Fibroblast of lung (primary cell): ENCODE data around the gene BLOC1S5.

Experiments used
- EZH2 ChIP-seq: IDR thresholded peaks from 2 replicates; pipeline ENCODE4 v1.5.1; 2012; ENCODE audit warnings: low read length, control low read depth, mild to moderate bottlenecking; ENCODE audit errors: missing control alignments
- TF ChIP-seq, protein P1 (sequence below), 2 donors: IDR thresholded peaks in 1 of 2; conservative IDR thresholded peaks in 1 of 2; 1 replicate in 1 of 2; 2 replicates in 1 of 2; pipeline ENCODE4 v1.5.1; 2011 to 2012; ENCODE audit warnings: low read length in 2 of 2, control low read depth in 1 of 2, inconsistent platforms in 1 of 2, low read depth in 1 of 2, mild to moderate bottlenecking in 1 of 2

DNA sequence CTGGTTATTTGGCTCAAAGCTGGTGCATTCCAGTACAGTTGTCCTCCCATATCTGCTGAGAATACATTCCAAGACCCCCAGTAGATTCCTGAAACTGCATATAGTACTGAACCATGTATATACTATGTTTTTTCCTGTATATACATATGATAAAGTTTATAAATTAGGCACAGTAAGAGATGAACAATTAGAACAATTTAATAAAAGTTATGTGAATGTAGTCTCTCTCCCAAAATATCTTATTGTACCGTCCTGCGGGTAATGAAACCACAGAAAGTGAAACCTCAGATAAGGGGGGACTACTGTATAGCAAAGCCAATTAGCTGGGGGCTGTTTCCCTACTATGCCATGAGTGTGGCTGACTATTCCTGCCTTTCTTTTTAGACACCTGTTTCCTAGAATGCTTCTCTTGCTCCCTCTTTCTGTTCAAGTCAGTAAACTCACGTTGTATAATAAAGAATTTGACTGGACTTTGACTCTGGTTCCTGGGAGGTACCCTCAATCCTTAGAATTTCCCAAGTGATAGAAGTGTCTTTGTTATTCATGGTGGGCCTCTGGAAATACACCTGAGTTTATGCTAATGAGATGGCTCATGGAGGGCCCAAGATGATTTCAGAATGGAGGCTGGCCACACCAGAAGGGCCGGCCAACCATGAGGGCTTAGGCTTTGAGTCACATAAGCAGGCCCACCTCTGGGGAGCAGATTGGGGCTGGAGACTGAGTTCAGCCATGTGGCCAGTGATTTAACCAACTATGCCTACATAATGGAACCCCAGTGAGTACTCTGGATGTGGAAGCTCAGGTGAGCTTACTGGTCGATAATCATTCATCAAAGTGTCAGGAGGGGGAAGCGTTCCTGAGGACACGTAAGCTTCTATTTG lies 689 bp upstream of the BLOC1S5 start:
- TF ChIP-seq, protein P1, sequence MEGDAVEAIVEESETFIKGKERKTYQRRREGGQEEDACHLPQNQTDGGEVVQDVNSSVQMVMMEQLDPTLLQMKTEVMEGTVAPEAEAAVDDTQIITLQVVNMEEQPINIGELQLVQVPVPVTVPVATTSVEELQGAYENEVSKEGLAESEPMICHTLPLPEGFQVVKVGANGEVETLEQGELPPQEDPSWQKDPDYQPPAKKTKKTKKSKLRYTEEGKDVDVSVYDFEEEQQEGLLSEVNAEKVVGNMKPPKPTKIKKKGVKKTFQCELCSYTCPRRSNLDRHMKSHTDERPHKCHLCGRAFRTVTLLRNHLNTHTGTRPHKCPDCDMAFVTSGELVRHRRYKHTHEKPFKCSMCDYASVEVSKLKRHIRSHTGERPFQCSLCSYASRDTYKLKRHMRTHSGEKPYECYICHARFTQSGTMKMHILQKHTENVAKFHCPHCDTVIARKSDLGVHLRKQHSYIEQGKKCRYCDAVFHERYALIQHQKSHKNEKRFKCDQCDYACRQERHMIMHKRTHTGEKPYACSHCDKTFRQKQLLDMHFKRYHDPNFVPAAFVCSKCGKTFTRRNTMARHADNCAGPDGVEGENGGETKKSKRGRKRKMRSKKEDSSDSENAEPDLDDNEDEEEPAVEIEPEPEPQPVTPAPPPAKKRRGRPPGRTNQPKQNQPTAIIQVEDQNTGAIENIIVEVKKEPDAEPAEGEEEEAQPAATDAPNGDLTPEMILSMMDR (conservative IDR thresholded peaks at IDR 0.05 in 1 of 2, IDR thresholded peaks at IDR 0.05 in 1 of 2; ENCODE audit: low read depth in 1 of 2, low read length in 2 of 2): no peak
- TF ChIP-seq EZH2: no peak
